HUES64 (cell line): ENCODE measurements around the gene IFNA8.

Experiments
- H3K27ac ChIP-seq: 2 replicates; pipeline ENCODE4 v1.7.0; 2013; ENCODE audit warnings: low read depth, low read length, inconsistent platforms
- H3K27me3 ChIP-seq: 2 replicates; pipeline ENCODE4 v1.6.1; 2013; ENCODE audit warnings: mild to moderate bottlenecking, low read length; ENCODE audit not compliant: insufficient read depth
- H3K36me3 ChIP-seq: 2 replicates; pipeline ENCODE4 v1.6.1; 2013; ENCODE audit warnings: mild to moderate bottlenecking, low read length; ENCODE audit not compliant: insufficient read depth
- H3K4me1 ChIP-seq: 2 replicates; pipeline ENCODE4 v1.6.1; 2013; ENCODE audit warnings: mild to moderate bottlenecking, low read length, moderate library complexity; ENCODE audit not compliant: insufficient read depth
- H3K4me3 ChIP-seq: 2 replicates; pipeline ENCODE4 v1.5.1; 2013; ENCODE audit warnings: mild to moderate bottlenecking, low read length, moderate library complexity
- H3K9ac ChIP-seq: 2 replicates; pipeline ENCODE4 v1.6.1; 2013; ENCODE audit warnings: mild to moderate bottlenecking, low read depth, low read length
- H3K9me3 ChIP-seq: 2 replicates; pipeline ENCODE4 v1.6.1; 2013; ENCODE audit warnings: low read depth, low read length; ENCODE audit not compliant: insufficient read depth

The IFNA8 gene

DNA sequence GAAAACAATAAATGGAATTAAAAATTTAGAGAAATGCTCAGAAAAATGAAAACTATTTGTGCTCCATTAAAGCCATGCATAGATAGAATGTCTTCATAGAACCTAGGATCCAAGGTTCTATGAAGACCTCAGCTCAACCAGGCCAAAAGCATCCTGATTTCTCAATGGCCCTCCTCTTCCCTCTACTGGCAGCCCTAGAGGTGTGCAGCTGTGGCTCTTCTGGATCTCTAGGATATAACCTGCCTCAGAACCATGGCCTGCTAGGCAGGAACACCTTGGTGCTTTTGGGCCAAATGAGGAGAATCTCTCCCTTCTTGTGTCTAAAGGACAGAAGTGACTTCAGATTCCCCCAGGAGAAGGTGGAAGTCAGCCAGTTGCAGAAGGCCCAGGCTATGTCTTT is 46.4 kb downstream of the IFNA8 start:
- no peak overlapping the region for H3K4me3 ChIP-seq
- H3K27ac ChIP-seq = no peak overlapping the region
- H3K36me3 ChIP-seq = no peaks in the 10 kb centered on the region
- H3K9ac ChIP-seq = no peak overlapping the region
- 0 out of 2 replicates have a peak, but pooled peaks cover 3% of the 10 kb centered on the region for H3K4me1 ChIP-seq
- H3K27me3 ChIP-seq = no peaks in the 10 kb centered on the region
- no peaks in the 10 kb centered on the region for H3K9me3 ChIP-seq
